ENCODE data around the gene NEU3. TPM values are rescaled to one million over a fixed set of nuclear protein-coding genes. Genes with fewer than 3 reads are reported as not detected.

Gene NEU3
- total RNA-seq, 1 donor from 2014 or later: 16.5 TPM

- Mint-ChIP-seq H3K4me1 (peaks cover 7% of the 10 kb centered on the region), H3K36me3 (ENCODE audit: low read depth) (no peaks in the 10 kb centered on the region), H3K9me3 (no peaks in the 10 kb centered on the region), H3K4me3 (no peak overlapping the region), H3K27ac (no peak overlapping the region), H3K27me3 (peaks cover 3% of the 10 kb centered on the region)
- POLR2A ChIA-PET: interaction anchor here (0.5 kb wide), 1 partner anchor 108 kb away, joined by 5 read pairs; no protein-coding TSS in a partner anchor
- TF ChIP-seq CTCF (IDR thresholded peaks at IDR 0.05): no peak
- CTCF ChIA-PET: interaction anchor here (1.4 to 6.7 kb wide), 4 partner anchors 10 to 110 kb away, joined by 4 to 55 read pairs (median 8); no protein-coding TSS in a partner anchor
- intact Hi-C loops (cut with micrococcal nuclease): loop anchor here (1.0 kb wide), 1 partner anchor 103 kb away; no protein-coding TSS in a partner anchor
- ATAC-seq (ENCODE audit: low read depth) (no peak), DNase-seq (no peak)
Observed at GRCh38 chr11:75032550-75032935, 43.8 kb downstream of the NEU3 start.

GRCh38 chr11:75033916-75034315 is 45.2 kb downstream of the NEU3 start:
- POLR2A ChIA-PET: no interaction called here

GRCh38 chr11:75035256-75035655 is 46.5 kb downstream of the NEU3 start:
- intact Hi-C loops (cut with micrococcal nuclease): no loop called here
- POLR2A ChIA-PET: no interaction called here
- Mint-ChIP-seq H3K9me3 (no peaks in the 10 kb centered on the region), H3K4me1 (peaks cover 7% of the 10 kb centered on the region), H3K36me3 (ENCODE audit: low read depth) (no peaks in the 10 kb centered on the region), H3K27ac (no peak overlapping the region), H3K4me3 (no peak overlapping the region), H3K27me3 (peaks cover 3% of the 10 kb centered on the region)
- ATAC-seq (ENCODE audit: low read depth): no peak
- CTCF ChIA-PET: interaction anchor here (6.7 kb wide), 1 partner anchor 105 kb away, joined by 55 read pairs; no protein-coding TSS in a partner anchor
- no peak for TF ChIP-seq CTCF (IDR thresholded peaks at IDR 0.05)
- DNase-seq: no peak

More at GRCh38 chr11:75033916-75034315, 45.2 kb downstream of the NEU3 start:
- Mint-ChIP-seq H3K4me1 (peaks cover 7% of the 10 kb centered on the region), H3K36me3 (ENCODE audit: low read depth) (no peaks in the 10 kb centered on the region), H3K27ac (no peak overlapping the region), H3K9me3 (no peaks in the 10 kb centered on the region), H3K27me3 (peaks cover 3% of the 10 kb centered on the region), H3K4me3 (no peak overlapping the region)
- ATAC-seq (ENCODE audit: low read depth) (no peak), DNase-seq (no peak)
- intact Hi-C loops (cut with micrococcal nuclease): no loop called here
- no peak for TF ChIP-seq CTCF (IDR thresholded peaks at IDR 0.05)
- CTCF ChIA-PET: interaction anchor here (0.9 to 6.7 kb wide), 2 partner anchors 11 to 103 kb away, joined by 3 to 55 read pairs; no protein-coding TSS in a partner anchor

DNA sequence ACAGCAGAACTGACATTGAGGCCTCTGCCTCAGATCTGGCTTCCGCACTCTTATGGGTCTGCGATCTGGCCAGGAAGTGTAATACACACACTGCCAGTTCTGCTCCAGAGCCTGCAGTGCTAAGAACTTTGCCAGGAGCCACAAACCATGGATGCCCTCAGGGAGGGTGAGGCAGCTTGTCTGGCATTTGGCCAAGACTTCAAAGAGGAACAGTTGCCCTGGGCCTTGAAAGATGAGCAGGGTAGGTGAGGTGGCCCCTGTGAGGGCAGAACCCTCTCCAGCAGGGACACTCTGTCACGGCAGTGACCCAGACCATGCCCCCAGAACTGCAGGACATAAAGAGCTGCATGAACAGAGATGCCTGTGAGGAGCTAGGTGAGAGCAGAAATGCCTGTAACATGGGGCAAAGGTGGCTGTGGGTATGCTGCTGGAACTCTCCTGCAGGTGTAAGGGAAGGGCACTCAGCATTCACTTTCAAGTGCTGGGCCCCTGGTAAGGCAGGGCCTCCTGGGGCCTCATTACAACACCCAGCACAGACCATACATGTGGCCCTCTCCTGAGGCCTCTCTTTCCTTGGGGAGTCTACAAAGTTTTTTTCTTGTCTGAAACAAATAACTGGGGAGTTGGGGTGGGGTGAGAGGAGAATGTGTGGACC is 47.3 kb downstream of the NEU3 start:
- intact Hi-C loops (cut with micrococcal nuclease): no loop called here
- DNase-seq (no peak), ATAC-seq (ENCODE audit: low read depth) (no peak)
- no peak for TF ChIP-seq CTCF (IDR thresholded peaks at IDR 0.05)
- Mint-ChIP-seq H3K4me3 (no peak overlapping the region), H3K27ac (no peak overlapping the region), H3K36me3 (ENCODE audit: low read depth) (no peaks in the 10 kb centered on the region), H3K9me3 (peaks cover 3% of the 10 kb centered on the region), H3K27me3 (peaks cover 3% of the 10 kb centered on the region), H3K4me1 (peaks cover 7% of the 10 kb centered on the region)
- ChIA-PET POLR2A (no interaction called here), CTCF (interaction anchor here (6.7 kb wide), 1 partner anchor 105 kb away, joined by 55 read pairs; no protein-coding TSS in a partner anchor)

GRCh38 chr11:75040167-75040770 is 51.5 kb downstream of the NEU3 start:
- peaks cover 3% of the 10 kb centered on the region for H3K27me3 Mint-ChIP-seq
- DNase-seq (no peak), ATAC-seq (ENCODE audit: low read depth) (no peak)
- ChIA-PET POLR2A (no interaction called here), CTCF (no interaction called here)
- intact Hi-C loops (cut with micrococcal nuclease): no loop called here
- H3K9me3 Mint-ChIP-seq: peaks cover 7% of the 10 kb centered on the region
- peaks cover 9% of the 10 kb centered on the region for H3K4me1 Mint-ChIP-seq
- no peak for TF ChIP-seq CTCF (IDR thresholded peaks at IDR 0.05)
- H3K27ac Mint-ChIP-seq: no peak overlapping the region
- H3K4me3 Mint-ChIP-seq: no peak overlapping the region
- no peaks in the 10 kb centered on the region for H3K36me3 Mint-ChIP-seq (ENCODE audit: low read depth)

Data from activated B cell treated with CpG ODN at 0.5 μM for 24 hours (primary cell).